ENCODE data around the gene MAGEA9B.
A peak's percentile ranks its signal among the peaks of the same experiment; 100 is the strongest.
"Not testable (repeated sequence)": the region's sequence is repeated elsewhere in the genome, so short reads cannot be mapped to it uniquely, and the experiment has no call there.

Gene MAGEA9B

GRCh38 chrX:149587359-149587758, at the start of gene MAGEA9B:
Gene MAGEA9B, minus strand, starts transcription at chrX:149587459. Its CDS starts 4,280 bp downstream, at chrX:149583179.
- DNase-seq: not testable (repeated sequence)

- no peak for DNase-seq
Measured at GRCh38 chrX:149633511-149633910, 46.3 kb upstream of the MAGEA9B start.

GRCh38 chrX:149631234-149632165, 44.2 kb upstream of the MAGEA9B start, which contains the start of gene TMEM185A:
Gene TMEM185A, minus strand, starts transcription at chrX:149631792. Its CDS starts 212 bp downstream, at chrX:149631580.
- peak; percentile 79 for DNase-seq

GRCh38 chrX:149630681-149631233, 43.5 kb upstream of the MAGEA9B start:
- peak; percentile 18 for DNase-seq

GRCh38 chrX:149629730-149630387, 42.6 kb upstream of the MAGEA9B start:
- DNase-seq: no peak

GRCh38 chrX:149628768-149629167, 41.5 kb upstream of the MAGEA9B start:
- no peak for DNase-seq

GRCh38 chrX:149628280-149628679, 41.0 kb upstream of the MAGEA9B start:
- DNase-seq: no peak

- not testable (repeated sequence) for DNase-seq
Measured at GRCh38 chrX:149626829-149627228, 39.6 kb upstream of the MAGEA9B start.

GRCh38 chrX:149619662-149620061, 32.4 kb upstream of the MAGEA9B start:
- DNase-seq: not testable (repeated sequence)

GRCh38 chrX:149618871-149619270, 31.6 kb upstream of the MAGEA9B start:
- no peak for DNase-seq

- no peak for DNase-seq
Measured at GRCh38 chrX:149611623-149612175, 24.4 kb upstream of the MAGEA9B start.

- DNase-seq: no peak
Measured at GRCh38 chrX:149610511-149610910, 23.3 kb upstream of the MAGEA9B start.

- no peak for DNase-seq
Measured at GRCh38 chrX:149607699-149608098, 20.4 kb upstream of the MAGEA9B start.

GRCh38 chrX:149605248-149605885, 18.1 kb upstream of the MAGEA9B start:
- DNase-seq: not testable (repeated sequence)

GRCh38 chrX:149598603-149599002, 11.3 kb upstream of the MAGEA9B start:
- DNase-seq: not testable (repeated sequence)

GRCh38 chrX:149595943-149596342, 8.7 kb upstream of the MAGEA9B start:
- not testable (repeated sequence) for DNase-seq

- DNase-seq: not testable (repeated sequence)
Measured at GRCh38 chrX:149595214-149595613, 8.0 kb upstream of the MAGEA9B start, which contains the start of gene HSFX2. Gene HSFX2, minus strand, starts transcription at chrX:149595314. Its CDS starts 614 bp downstream, at chrX:149594700.

GRCh38 chrX:149590993-149591392, 3.7 kb upstream of the MAGEA9B start:
- DNase-seq: not testable (repeated sequence)

- not testable (repeated sequence) for DNase-seq
Measured at GRCh38 chrX:149585631-149586030, 1.6 kb downstream of the MAGEA9B start.

GRCh38 chrX:149573456-149573855, 13.8 kb downstream of the MAGEA9B start:
- not testable (repeated sequence) for DNase-seq

- no peak for DNase-seq
Measured at GRCh38 chrX:149572743-149573142, 14.5 kb downstream of the MAGEA9B start.

- no peak for DNase-seq
Measured at GRCh38 chrX:149571770-149572169, 15.5 kb downstream of the MAGEA9B start.

All from retina (tissue), 1 donor.